Hepatocyte (in vitro differentiated cells): ENCODE results near the gene MRPS22.

ENCODE experiments used
- EZH2phosphoT487 ChIP-seq: fragments of 200-600 bp; sonication (generic); IDR thresholded peaks from one replicate; pipeline ENCODE4 v1.6.1; 2018; ENCODE audit warnings: antibody characterized with exemption, mild to moderate bottlenecking, low read depth, moderate library complexity; ENCODE audit not compliant: unreplicated experiment, severe bottlenecking
- TF ChIP-seq, protein P1 (sequence below): fragments of 200-600 bp; sonication (generic); IDR thresholded peaks from 2 replicates; pipeline ENCODE4 v1.5.1; 2016; ENCODE audit warnings: antibody characterized with exemption, mild to moderate bottlenecking; ENCODE audit not compliant: poor library complexity

DNA sequence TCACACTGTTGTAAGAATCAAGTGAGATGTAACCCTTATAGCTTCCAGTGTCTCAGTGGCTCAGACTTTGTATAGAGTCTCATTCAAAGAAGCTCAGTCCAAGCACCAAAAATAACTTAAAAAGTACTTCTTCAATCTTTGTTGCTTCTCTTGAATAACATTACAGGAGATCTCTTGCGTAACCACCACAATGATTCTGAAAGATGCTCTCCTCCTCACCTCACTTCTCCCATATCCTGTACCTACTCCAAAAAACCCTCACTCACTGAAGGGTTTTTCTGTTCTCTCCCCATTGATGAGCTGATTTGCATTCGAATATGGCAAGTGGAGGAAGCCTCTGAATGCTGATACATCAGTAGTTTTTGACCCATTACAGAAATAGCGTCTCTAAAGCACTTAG is 39.4 kb upstream of the MRPS22 start:
- TF ChIP-seq, protein P1, sequence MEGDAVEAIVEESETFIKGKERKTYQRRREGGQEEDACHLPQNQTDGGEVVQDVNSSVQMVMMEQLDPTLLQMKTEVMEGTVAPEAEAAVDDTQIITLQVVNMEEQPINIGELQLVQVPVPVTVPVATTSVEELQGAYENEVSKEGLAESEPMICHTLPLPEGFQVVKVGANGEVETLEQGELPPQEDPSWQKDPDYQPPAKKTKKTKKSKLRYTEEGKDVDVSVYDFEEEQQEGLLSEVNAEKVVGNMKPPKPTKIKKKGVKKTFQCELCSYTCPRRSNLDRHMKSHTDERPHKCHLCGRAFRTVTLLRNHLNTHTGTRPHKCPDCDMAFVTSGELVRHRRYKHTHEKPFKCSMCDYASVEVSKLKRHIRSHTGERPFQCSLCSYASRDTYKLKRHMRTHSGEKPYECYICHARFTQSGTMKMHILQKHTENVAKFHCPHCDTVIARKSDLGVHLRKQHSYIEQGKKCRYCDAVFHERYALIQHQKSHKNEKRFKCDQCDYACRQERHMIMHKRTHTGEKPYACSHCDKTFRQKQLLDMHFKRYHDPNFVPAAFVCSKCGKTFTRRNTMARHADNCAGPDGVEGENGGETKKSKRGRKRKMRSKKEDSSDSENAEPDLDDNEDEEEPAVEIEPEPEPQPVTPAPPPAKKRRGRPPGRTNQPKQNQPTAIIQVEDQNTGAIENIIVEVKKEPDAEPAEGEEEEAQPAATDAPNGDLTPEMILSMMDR: no peak
- no peak for TF ChIP-seq EZH2phosphoT487
